DOHH2 (cell line): Measurements from ENCODE around the gene PDHX.
A peak's percentile ranks its signal among the peaks of the same experiment; 100 is the strongest.

Experiments
- H3F3A ChIP-seq: fragments of 200-600 bp; sonication (generic), shearing (Covaris generic); 2 replicates; pipeline ENCODE4 v1.6.0; 2016; ENCODE audit warnings: antibody characterized with exemption, mild to moderate bottlenecking; ENCODE audit not compliant: control insufficient read depth, insufficient read depth
- H3K27ac ChIP-seq: fragments of 200-600 bp; sonication (generic); 2 replicates; pipeline ENCODE4 v1.5.1; 2014; ENCODE audit warnings: low read depth, mild to moderate bottlenecking, low read length, moderate library complexity
- H3K27me3 ChIP-seq: fragments of 200-600 bp; sonication (generic); 2 replicates; pipeline ENCODE4 v1.6.1; 2014; ENCODE audit warnings: mild to moderate bottlenecking, low read length, mixed read lengths; ENCODE audit not compliant: control insufficient read depth
- H3K36me3 ChIP-seq: fragments of 200-600 bp; sonication (generic); 2 replicates; pipeline ENCODE4 v1.6.1; 2014; ENCODE audit warnings: mild to moderate bottlenecking, low read length, moderate library complexity, mixed read lengths; ENCODE audit not compliant: control insufficient read depth
- H3K4me1 ChIP-seq: fragments of 200-600 bp; sonication (generic); 2 replicates; pipeline ENCODE4 v1.6.1; 2014; ENCODE audit warnings: mild to moderate bottlenecking, low read length, mixed read lengths; ENCODE audit not compliant: control insufficient read depth
- H3K4me2 ChIP-seq: fragments of 200-600 bp; sonication (generic); 2 replicates; pipeline ENCODE4 v1.6.0; 2014; ENCODE audit warnings: mild to moderate bottlenecking, low read length, moderate library complexity
- H3K4me3 ChIP-seq: fragments of 200-600 bp; sonication (generic); 2 replicates; pipeline ENCODE4 v1.5.1; 2014; ENCODE audit warnings: mild to moderate bottlenecking, low read length, mixed read lengths
- H3K79me2 ChIP-seq: fragments of 200-600 bp; sonication (generic); 2 replicates; pipeline ENCODE4 v1.6.1; 2014; ENCODE audit warnings: mild to moderate bottlenecking, low read length, mixed read lengths; ENCODE audit not compliant: control insufficient read depth
- H3K9me2 ChIP-seq: fragments of 200-600 bp; sonication (generic); replicated peaks from 2 replicates; pipeline ENCODE4 v1.6.1; 2014; ENCODE audit warnings: mild to moderate bottlenecking, low read length, mixed read lengths; ENCODE audit not compliant: control insufficient read depth
- H3K9me3 ChIP-seq: fragments of 200-600 bp; sonication (generic); 2 replicates; pipeline ENCODE4 v1.6.1; 2014; ENCODE audit warnings: antibody characterized with exemption, low read length, mixed read lengths; ENCODE audit not compliant: control insufficient read depth, insufficient read depth
- H4K20me1 ChIP-seq: fragments of 200-600 bp; sonication (generic); 2 replicates; pipeline ENCODE4 v1.6.0; 2014; ENCODE audit warnings: low read depth, mild to moderate bottlenecking, antibody characterized with exemption, low read length, moderate library complexity; ENCODE audit not compliant: control insufficient read depth, insufficient read depth
- CTCF ChIP-seq: fragments of 200-600 bp; sonication (generic); IDR thresholded peaks from one replicate; pipeline ENCODE4 v1.5.1; 2014; ENCODE audit warnings: antibody characterized with exemption, mild to moderate bottlenecking, low read depth, low read length; ENCODE audit not compliant: poor library complexity, severe bottlenecking
- EZH2phosphoT487 ChIP-seq: fragments of 200-600 bp; sonication (generic); IDR thresholded peaks from 2 replicates; pipeline ENCODE4 v1.6.1; 2017; ENCODE audit warnings: borderline replicate concordance, mild to moderate bottlenecking, antibody characterized with exemption, low read length, moderate library complexity, mixed read lengths

PDHX gene

GRCh38 chr11:34924714-34925113, 8.3 kb downstream of the PDHX start:
- Histone ChIP-seq H3K36me3 (no peaks in the 10 kb centered on the region), H3K4me2 (no peak overlapping the region), H3K9me2 (no peaks in the 10 kb centered on the region), H3K79me2 (peaks cover 53% of the 10 kb centered on the region), H3K4me1 (0 out of 2 replicates have a peak, but pooled peaks cover 3% of the 10 kb centered on the region), H3K9me3 (no peaks in the 10 kb centered on the region), H3F3A (0 out of 2 replicates have a peak, but pooled peaks cover 2% of the 10 kb centered on the region), H3K27ac (no peak overlapping the region), H3K4me3 (no peak overlapping the region), H4K20me1 (no peaks in the 10 kb centered on the region), H3K27me3 (no peaks in the 10 kb centered on the region)
- TF ChIP-seq CTCF (no peak), EZH2phosphoT487 (no peak)

- TF ChIP-seq CTCF, result peak; percentile 62
- no peak for TF ChIP-seq EZH2phosphoT487
- 0 out of 2 replicates have a peak, but pooled peaks cover 2% of the 10 kb centered on the region for H3F3A ChIP-seq
- H3K27me3 ChIP-seq, result no peaks in the 10 kb centered on the region
- no peak overlapping the region for H3K4me2 ChIP-seq
- no peaks in the 10 kb centered on the region for H3K9me2 ChIP-seq
- no peak overlapping the region for H3K4me3 ChIP-seq
- no peak overlapping the region for H3K27ac ChIP-seq
- H4K20me1 ChIP-seq, result no peaks in the 10 kb centered on the region
- 0 out of 2 replicates have a peak, but pooled peaks cover 3% of the 10 kb centered on the region for H3K4me1 ChIP-seq
- H3K79me2 ChIP-seq, result peaks cover 58% of the 10 kb centered on the region
- no peaks in the 10 kb centered on the region for H3K36me3 ChIP-seq
- no peaks in the 10 kb centered on the region for H3K9me3 ChIP-seq
These were observed 9.8 kb downstream of the PDHX start for GRCh38 chr11:34926101-34926830.

- no peak overlapping the region for H3K4me2 ChIP-seq
- 0 out of 2 replicates have a peak, but pooled peaks cover 3% of the 10 kb centered on the region for H3K4me1 ChIP-seq
- H4K20me1 ChIP-seq, result no peaks in the 10 kb centered on the region
- no peaks in the 10 kb centered on the region for H3K9me3 ChIP-seq
- H3K27me3 ChIP-seq, result no peaks in the 10 kb centered on the region
- TF ChIP-seq CTCF (no peak), EZH2phosphoT487 (no peak)
- H3K79me2 ChIP-seq, result peaks cover 56% of the 10 kb centered on the region
- 0 out of 2 replicates have a peak, but pooled peaks cover 2% of the 10 kb centered on the region for H3F3A ChIP-seq
- no peaks in the 10 kb centered on the region for H3K9me2 ChIP-seq
- H3K27ac ChIP-seq, result no peak overlapping the region
- H3K4me3 ChIP-seq, result no peak overlapping the region
- no peaks in the 10 kb centered on the region; the same call in 1 of the 2 replicates for H3K36me3 ChIP-seq
These were observed 10.4 kb downstream of the PDHX start for GRCh38 chr11:34926831-34927132.
